HepG2 (cell line): ENCODE measurements around the gene RABGAP1. TPM values are rescaled to one million over a fixed set of nuclear protein-coding genes. Genes with fewer than 3 reads are reported as not detected.

ENCODE experiments used
- ATAC-seq: fragments of 200-7000 bp; cut with Tn5 transposase; 3 replicates; pipeline ENCODE4 v1.9.1; 2020; ENCODE audit warnings: mild to moderate bottlenecking, moderate library complexity
- BruUV-seq: library from RNA; stranded (reverse); fragments of 400-500 nt; replicated peaks from 2 replicates; lab custom pipeline; 2021; lab: Mats Ljungman, UMichigan
- CTCF ChIA-PET: fragments of 300-600 bp; formaldehyde crosslinking; extraction: SDS; loops from one replicate; lab custom pipeline; 2021; ENCODE audit warnings: low total read pairs, inconsistent platforms, low intra/inter-chr PET ratio; lab: Yijun Ruan, JAX
- POLR2A ChIA-PET: fragments of 350-600 bp; sonication (Branson Sonifier 250); formaldehyde crosslinking; loops from one replicate; lab custom pipeline; 2020; ENCODE audit warnings: antibody characterized with exemption, inconsistent platforms; lab: Yijun Ruan, JAX
- DNase-seq: peaks from one replicate; pipeline ENCODE4 v3.0.0-alpha.2; 2015; ENCODE audit warnings: low spot score
- FAIRE-seq: peaks from 3 replicates; lab custom pipeline; 2011; peaks lifted over from hg19 to GRCh38; lab: Jason Lieb, UNC
- H2AFZ ChIP-seq: one replicate; pipeline ENCODE4 v1.6.1; 2011; ENCODE audit warnings: low read length, inconsistent platforms
- H3K27ac ChIP-seq: fragments of 300-600 bp; 3 replicates; pipeline ENCODE4 v1.8.0; 2011; ENCODE audit warnings: mixed run types, mild to moderate bottlenecking, mixed read lengths, low read length, inconsistent platforms; ENCODE audit not compliant: insufficient read depth; ENCODE audit errors: extremely low read length
- H3K27me3 ChIP-seq, 2 experiments: fragments of 200-600 bp in 1 of 2; 2 replicates in 1 of 2; 3 replicates in 1 of 2; pipeline versions ENCODE4 v1.6.0 to v1.8.0; 2011; ENCODE audit warnings: low read length in 2 of 2, mild to moderate bottlenecking in 2 of 2, moderate library complexity in 2 of 2, inconsistent platforms in 1 of 2; ENCODE audit not compliant: insufficient read depth in 2 of 2, control insufficient read depth in 1 of 2
- H3K36me3 ChIP-seq, 2 experiments: fragments of 200-600 bp in 1 of 2; replicated peaks in 1 of 2; 2 replicates in 1 of 2; 3 replicates in 1 of 2; pipeline versions ENCODE4 v1.5.1 to v1.8.0; 2011; ENCODE audit warnings: low read length in 2 of 2, inconsistent platforms in 1 of 2; ENCODE audit not compliant: insufficient read depth in 2 of 2, control insufficient read depth in 1 of 2
- H3K4me1 ChIP-seq: 2 replicates; pipeline ENCODE4 v1.5.1; 2012; ENCODE audit warnings: low read length, inconsistent platforms; ENCODE audit not compliant: insufficient read depth
- H3K4me2 ChIP-seq: 2 replicates; pipeline ENCODE4 v1.6.0; 2011; ENCODE audit warnings: low read depth, low read length, inconsistent platforms
- H3K4me3 ChIP-seq, 3 experiments: fragments of 200-600 bp in 1 of 3; sonication (generic), shearing (Covaris generic) in 1 of 3; replicated peaks in 1 of 3; 2 replicates each; pipeline ENCODE4 v1.5.1; 2011 to 2016; ENCODE audit warnings: low read length in 3 of 3, inconsistent platforms in 2 of 3, low read depth in 2 of 3, mild to moderate bottlenecking in 2 of 3, control low read depth in 1 of 3, mixed read lengths in 1 of 3; ENCODE audit not compliant: insufficient read depth in 1 of 3
- H3K79me2 ChIP-seq: one replicate; pipeline ENCODE4 v1.6.1; 2011; ENCODE audit warnings: low read length, inconsistent platforms; ENCODE audit not compliant: insufficient read depth
- H3K9ac ChIP-seq: 2 replicates; pipeline ENCODE4 v1.6.0; 2011; ENCODE audit warnings: mild to moderate bottlenecking, low read depth, low read length, inconsistent platforms; ENCODE audit not compliant: insufficient read depth
- H3K9me3 ChIP-seq: 2 replicates; pipeline ENCODE4 v1.5.1; 2012; ENCODE audit warnings: mild to moderate bottlenecking, low read length
- H4K20me1 ChIP-seq: 2 replicates; pipeline ENCODE4 v1.6.0; 2011; ENCODE audit warnings: inconsistent platforms, mild to moderate bottlenecking, low read length, moderate library complexity; ENCODE audit not compliant: insufficient read depth
- DDIT3 ChIP-seq: sonication (generic); formaldehyde crosslinking; IDR thresholded peaks from 2 replicates; pipeline ENCODE4 v1.4.0; 2020; ENCODE audit warnings: mild to moderate bottlenecking, missing genetic modification reagents
- SRF ChIP-seq: IDR thresholded peaks from 2 replicates; pipeline ENCODE4 v1.6.1; 2011; ENCODE audit warnings: mild to moderate bottlenecking, low read depth, low read length, moderate library complexity
- STAT6 ChIP-seq: sonication (generic); formaldehyde crosslinking; IDR thresholded peaks from 2 replicates; pipeline ENCODE4 v1.4.0; 2020; ENCODE audit warnings: missing genetic modification reagents, mild to moderate bottlenecking, borderline replicate concordance
- ZNF460 ChIP-seq: sonication (generic); formaldehyde crosslinking; IDR thresholded peaks from 2 replicates; pipeline ENCODE4 v1.5.1; 2020; ENCODE audit warnings: missing genetic modification reagents, mild to moderate bottlenecking, borderline replicate concordance
- WGBS: methylation state at CpG from one replicate; pipeline ENCODE4 v1.1.6; 2017; ENCODE audit warnings: low lambda C conversion rate; 5-methylcytosine and 5-hydroxymethylcytosine counted together
- in situ Hi-C: cut with HindIII; loops from 2 replicates; pipeline ENCODE4 v1.10.0; 2017; ENCODE audit warnings: low pct_unique_long_range_greater_than_20kb; ENCODE audit not compliant: extremely low pct_ligation_motif_present
- intact Hi-C: fragments of 100-400 bp; cut with micrococcal nuclease; formaldehyde crosslinking; loops from one replicate; pipeline ENCODE4 v1.10.0; 2022; ENCODE audit not compliant: unreplicated experiment
- polyA plus RNA-seq, 8 experiments: library from polyadenylated mRNA; depleted of rRNA in 3 of 8; stranded (reverse) in 7 of 8; unstranded in 1 of 8; fragments of >200 nt; fragmentation: Illumina TruSeq in 4 of 8; extraction: Trizol in 4 of 8; gene quantifications; 2 replicates each; pipeline versions ENCODE4 v1.2.1 to v1.2.3, GENCODE V29; 2011 to 2016; ENCODE audit warnings: low read depth in 4 of 8, missing spikeins in 1 of 8, mixed read lengths in 1 of 8; ENCODE audit not compliant: insufficient read depth in 1 of 8
- total RNA-seq, 5 experiments: library from RNA; depleted of rRNA; stranded (reverse); fragments of >200 nt; fragmentation: Illumina TruSeq; extraction: Trizol; gene quantifications; 2 replicates each; pipeline ENCODE4 v1.2.3, GENCODE V29; 2016; ENCODE audit warnings: low read depth in 1 of 5

RABGAP1 gene
- total and polyA plus RNA-seq, 2 of the 13 experiments (the other 11 are each of a cell fraction or from before 2014, with no cell fraction given) = 19.1 to 19.3 TPM

- 0 out of 2 replicates have a peak, but pooled peaks have one; percentile 36 for TF ChIP-seq STAT6 (CRISPR knock-in tag)
- TF ChIP-seq ZNF460 (CRISPR knock-in tag) = no peak
- TF ChIP-seq, all 625 proteins: peak for 19
Measured at GRCh38 chr9:122941582-122942234, 888 bp downstream of the RABGAP1 start (continued).

GRCh38 chr9:122944960-122945888, 4.4 kb downstream of the RABGAP1 start:
- intact Hi-C loops (loop anchor here (10.0 kb wide), 1 partner anchor 50 kb away; no protein-coding TSS in a partner anchor), in situ Hi-C loops (no loop called here)
- FAIRE-seq = no peak
- no peak for ATAC-seq
- no peaks in the 10 kb centered on the region for H4K20me1 ChIP-seq
- H3K27ac ChIP-seq = peak overlapping the region; percentile 2
- no peaks in the 10 kb centered on the region for H3K9me3 ChIP-seq
- H3K27me3 ChIP-seq = peaks cover 0 to 3% of the 10 kb centered on the region in 2 experiments; a peak in 1 of 5 replicates
- ChIA-PET POLR2A (interaction anchor here (1.1 kb wide), 1 partner anchor 14 kb away, joined by 4 read pairs; the partner anchor contains the start of gene ZBTB26), CTCF (no interaction called here)
- peaks cover 68% of the 10 kb centered on the region for H3K4me1 ChIP-seq
- no peak overlapping the region for H3K4me3 ChIP-seq
- WGBS = 80% methylated on average over 4 of the region's 4 CpGs
- no peak overlapping the region for H3K9ac ChIP-seq
- peaks cover 81% of the 10 kb centered on the region for H3K79me2 ChIP-seq
- H3K4me2 ChIP-seq = no peak overlapping the region
- peaks cover 0 to 2% of the 10 kb centered on the region in 2 experiments; a peak in 2 of 5 replicates for H3K36me3 ChIP-seq
- no peak for TF ChIP-seq DDIT3
- peak; percentile 69 for TF ChIP-seq SRF
- TF ChIP-seq, all 625 proteins: peak for 1
- no peak overlapping the region for H2AFZ ChIP-seq
- DNase-seq = no peak
- no TSS peak for BruUV-seq
